ENCODE results near the gene GAN. TPM values are rescaled to one million over a fixed set of nuclear protein-coding genes. Genes with fewer than 3 reads are reported as not detected.

The GAN gene
- total RNA-seq, 1 donor from 2014 or later = 20.9 TPM

- no peak overlapping the region for H3K4me2 ChIP-seq (ENCODE audit: low read length)
- H2AFZ ChIP-seq (ENCODE audit: low read depth, low read length) = no peak overlapping the region
- DNase-seq (ENCODE audit: low read depth) (no peak), FAIRE-seq (no peak)
- no peak overlapping the region for H3K27ac ChIP-seq (ENCODE audit: low read depth, low read length)
- peaks cover 11% of the 10 kb centered on the region for H3K36me3 Mint-ChIP-seq (ENCODE audit: low read depth, unreplicated experiment)
- H3K4me3 Mint-ChIP-seq (ENCODE audit: unreplicated experiment) = no peak overlapping the region
- H3K27ac Mint-ChIP-seq (ENCODE audit: unreplicated experiment) = no peak overlapping the region
- no peak overlapping the region for H3K4me3 ChIP-seq (ENCODE audit: insufficient read depth, low read depth, low read length)
- H3K4me1 Mint-ChIP-seq (ENCODE audit: low read depth, unreplicated experiment) = peaks cover 2% of the 10 kb centered on the region
- H3K27me3 ChIP-seq (ENCODE audit: insufficient read depth, low read length) = no peaks in the 10 kb centered on the region
- peaks cover 12% of the 10 kb centered on the region for H3K9me3 ChIP-seq (ENCODE audit: insufficient read depth, low read depth, low read length)
- no peaks in the 10 kb centered on the region for H3K79me2 ChIP-seq (ENCODE audit: insufficient read depth, low read length)
- no peak overlapping the region for H3K9ac ChIP-seq (ENCODE audit: low read length)
- H3K9me3 Mint-ChIP-seq (ENCODE audit: unreplicated experiment) = peaks cover 33% of the 10 kb centered on the region
- no peaks in the 10 kb centered on the region for H3K36me3 ChIP-seq (ENCODE audit: insufficient read depth, low read length)
- H4K20me1 ChIP-seq (ENCODE audit: insufficient read depth, low read length) = no peaks in the 10 kb centered on the region
- H3K4me1 ChIP-seq (ENCODE audit: insufficient read depth, low read length) = no peaks in the 10 kb centered on the region
- H3K27me3 Mint-ChIP-seq (ENCODE audit: low read depth, unreplicated experiment) = no peaks in the 10 kb centered on the region
- TF ChIP-seq CTCF (IDR thresholded peaks at IDR 0.05; ENCODE audit: insufficient read depth, low read depth, low read length) = no peak
- no peak for TF ChIP-seq EZH2 (IDR thresholded peaks at IDR 0.05; ENCODE audit: insufficient read depth, low read length)
These were observed 32.7 kb downstream of the GAN start for GRCh38 chr16:81347425-81347824.

- H3K4me3 Mint-ChIP-seq (ENCODE audit: unreplicated experiment) = no peak overlapping the region
- no peaks in the 10 kb centered on the region for H3K4me1 ChIP-seq (ENCODE audit: insufficient read depth, low read length)
- no peaks in the 10 kb centered on the region for H4K20me1 ChIP-seq (ENCODE audit: insufficient read depth, low read length)
- no peak for FAIRE-seq
- no peaks in the 10 kb centered on the region for H3K36me3 ChIP-seq (ENCODE audit: insufficient read depth, low read length)
- no peaks in the 10 kb centered on the region for H3K27me3 ChIP-seq (ENCODE audit: insufficient read depth, low read length)
- no peak overlapping the region for H3K27ac ChIP-seq (ENCODE audit: low read depth, low read length)
- TF ChIP-seq EZH2 (IDR thresholded peaks at IDR 0.05; ENCODE audit: insufficient read depth, low read length) (no peak), CTCF (IDR thresholded peaks at IDR 0.05; ENCODE audit: insufficient read depth, low read depth, low read length) (no peak)
- no peak overlapping the region for H3K27ac Mint-ChIP-seq (ENCODE audit: unreplicated experiment)
- H3K9me3 ChIP-seq (ENCODE audit: insufficient read depth, low read depth, low read length) = peaks cover 12% of the 10 kb centered on the region
- peak; percentile 64 for DNase-seq (ENCODE audit: low read depth)
- peaks cover 8% of the 10 kb centered on the region for H3K36me3 Mint-ChIP-seq (ENCODE audit: low read depth, unreplicated experiment)
- no peak overlapping the region for H3K4me3 ChIP-seq (ENCODE audit: insufficient read depth, low read depth, low read length)
- peaks cover 21% of the 10 kb centered on the region for H3K9me3 Mint-ChIP-seq (ENCODE audit: unreplicated experiment)
- no peak overlapping the region for H3K4me2 ChIP-seq (ENCODE audit: low read length)
- peaks cover 2% of the 10 kb centered on the region for H3K4me1 Mint-ChIP-seq (ENCODE audit: low read depth, unreplicated experiment)
- no peak overlapping the region for H3K9ac ChIP-seq (ENCODE audit: low read length)
- peaks cover 3% of the 10 kb centered on the region for H3K79me2 ChIP-seq (ENCODE audit: insufficient read depth, low read length)
- H3K27me3 Mint-ChIP-seq (ENCODE audit: low read depth, unreplicated experiment) = no peaks in the 10 kb centered on the region
- H2AFZ ChIP-seq (ENCODE audit: low read depth, low read length) = no peak overlapping the region
These were observed 35.0 kb downstream of the GAN start for GRCh38 chr16:81349608-81350305.

- Histone ChIP-seq H3K27me3 (ENCODE audit: insufficient read depth, low read length) (no peaks in the 10 kb centered on the region), H3K4me1 (ENCODE audit: insufficient read depth, low read length) (no peaks in the 10 kb centered on the region), H2AFZ (ENCODE audit: low read depth, low read length) (no peak overlapping the region), H3K27ac (ENCODE audit: low read depth, low read length) (no peak overlapping the region), H4K20me1 (ENCODE audit: insufficient read depth, low read length) (no peaks in the 10 kb centered on the region), H3K9ac (ENCODE audit: low read length) (no peak overlapping the region), H3K4me2 (ENCODE audit: low read length) (no peak overlapping the region), H3K36me3 (ENCODE audit: insufficient read depth, low read length) (no peaks in the 10 kb centered on the region), H3K79me2 (ENCODE audit: insufficient read depth, low read length) (peaks cover 3% of the 10 kb centered on the region), H3K9me3 (ENCODE audit: insufficient read depth, low read depth, low read length) (peaks cover 12% of the 10 kb centered on the region), H3K4me3 (ENCODE audit: insufficient read depth, low read depth, low read length) (no peak overlapping the region)
- Mint-ChIP-seq H3K4me1 (ENCODE audit: low read depth, unreplicated experiment) (peaks cover 2% of the 10 kb centered on the region), H3K27me3 (ENCODE audit: low read depth, unreplicated experiment) (no peaks in the 10 kb centered on the region), H3K4me3 (ENCODE audit: unreplicated experiment) (no peak overlapping the region), H3K36me3 (ENCODE audit: low read depth, unreplicated experiment) (peaks cover 10% of the 10 kb centered on the region), H3K9me3 (ENCODE audit: unreplicated experiment) (peaks cover 16% of the 10 kb centered on the region), H3K27ac (ENCODE audit: unreplicated experiment) (no peak overlapping the region)
- TF ChIP-seq EZH2 (IDR thresholded peaks at IDR 0.05; ENCODE audit: insufficient read depth, low read length) (no peak), CTCF (IDR thresholded peaks at IDR 0.05; ENCODE audit: insufficient read depth, low read depth, low read length) (no peak)
- DNase-seq (ENCODE audit: low read depth) (no peak), FAIRE-seq (no peak)
These were observed 35.5 kb downstream of the GAN start for GRCh38 chr16:81350306-81350615.

Measured in astrocyte (in vitro differentiated cells and primary cell).